KBM-7 (cell line): ENCODE measurements around the gene MYPN.
"Not testable (repeated sequence)": the region's sequence is repeated elsewhere in the genome, so short reads cannot be mapped to it uniquely, and the experiment has no call there.

ENCODE experiments used
- DNase-seq: peaks from one replicate; pipeline ENCODE4 v3.0.0-alpha.2; 2015
- in situ Hi-C: fragments of 300-500 bp; cut with MboI; formaldehyde crosslinking; loops from 2 replicates; pipeline ENCODE4 v1.14.3; 2020; ENCODE audit warnings: low sequenced_read_pairs, low pct_unique_long_range_greater_than_20kb, mixed read lengths

Gene MYPN

GRCh38 chr10:68246397-68246796 lies 137.1 kb downstream of the MYPN start:
- in situ Hi-C loops, DNase-seq: not testable (repeated sequence)

- in situ Hi-C loops: no loop called here
- DNase-seq: no peak
Observed at GRCh38 chr10:68247931-68248330, 138.6 kb downstream of the MYPN start.

GRCh38 chr10:68249297-68249696 lies 140.0 kb downstream of the MYPN start:
- DNase-seq: no peak
- in situ Hi-C loops: no loop called here

GRCh38 chr10:68251151-68251550 lies 141.9 kb downstream of the MYPN start:
- no peak for DNase-seq
- in situ Hi-C loops: no loop called here

GRCh38 chr10:68251625-68252495 lies 142.6 kb downstream of the MYPN start:
- DNase-seq: no peak
- in situ Hi-C loops: no loop called here

- DNase-seq: no peak
- in situ Hi-C loops: no loop called here
Observed at GRCh38 chr10:68253346-68253745, 144.1 kb downstream of the MYPN start.

GRCh38 chr10:68261132-68261856 lies 152.0 kb downstream of the MYPN start:
- no peak for DNase-seq
- in situ Hi-C loops: no loop called here
